Spleen (tissue), 7 donors: Measurements from ENCODE around the gene GALNT17.

ENCODE experiments used
- CTCF ChIP-seq, 11 experiments: fragments of 200-600 bp in 7 of 11; fragments of 450-650 bp in 4 of 11; sonication (generic) in 4 of 11; IDR thresholded peaks in 8 of 11; conservative IDR thresholded peaks in 3 of 11; 1 replicate in 7 of 11; 2 replicates in 4 of 11; pipeline versions ENCODE4 v1.4.0 to v1.8.0; 2016 to 2021; ENCODE audit warnings: antibody characterized with exemption in 11 of 11, inconsistent platforms in 4 of 11, mild to moderate bottlenecking in 1 of 11
- POLR2A ChIP-seq, 3 donors: fragments of 450-650 bp; IDR thresholded peaks; one replicate each; pipeline ENCODE4 v1.5.1; 2017; ENCODE audit warnings: antibody characterized with exemption in 3 of 3, mild to moderate bottlenecking in 1 of 3
- POLR2AphosphoS5 ChIP-seq, 3 donors: sonication (generic); formaldehyde crosslinking; IDR thresholded peaks; one replicate each; pipeline ENCODE4 v1.5.1; 2017; ENCODE audit warnings: antibody characterized with exemption in 3 of 3
- donor health status: DM: no; HTN: no; CAD: no; lungs with moderate emphysema.
- donor health status: DM: no; HTN: no; CAD: no.
- donor health status: DM: no; HTN: no; CAD: no.

GRCh38 chr7:71349682-71350481, 217.9 kb downstream of the GALNT17 start:
- no peak for TF ChIP-seq POLR2A (IDR thresholded peaks at IDR 0.05)
- TF ChIP-seq CTCF (IDR thresholded peaks at IDR 0.05 in 8 of 11, conservative IDR thresholded peaks at IDR 0.05 in 3 of 11), result no peak
- TF ChIP-seq POLR2AphosphoS5 (IDR thresholded peaks at IDR 0.05), result no peak
